ENCODE results near the gene PTPN14.
"Not testable (repeated sequence)": the region's sequence is repeated elsewhere in the genome, so short reads cannot be mapped to it uniquely, and the experiment has no call there.

Gene PTPN14

GRCh38 chr1:214540324-214540723 is 11.1 kb downstream of the PTPN14 start:
- DNase-seq: no peak

GRCh38 chr1:214538496-214538895 is 12.9 kb downstream of the PTPN14 start:
- DNase-seq: no peak

GRCh38 chr1:214537872-214538473 is 13.4 kb downstream of the PTPN14 start:
- no peak for DNase-seq

- DNase-seq: no peak
Observed at GRCh38 chr1:214537219-214537618, 14.2 kb downstream of the PTPN14 start.

- DNase-seq: no peak
Observed at GRCh38 chr1:214532070-214532469, 19.3 kb downstream of the PTPN14 start.

GRCh38 chr1:214525535-214526019 is 25.8 kb downstream of the PTPN14 start:
- peak; percentile 42 for DNase-seq

- no peak for DNase-seq
Observed at GRCh38 chr1:214524824-214525223, 26.6 kb downstream of the PTPN14 start.

- no peak for DNase-seq
Observed at GRCh38 chr1:214523124-214523824, 28.1 kb downstream of the PTPN14 start.

- not testable (repeated sequence) for DNase-seq
Observed at GRCh38 chr1:214521458-214521857, 29.9 kb downstream of the PTPN14 start.

- peak; percentile 15 for DNase-seq
Observed at GRCh38 chr1:214520544-214521165, 30.7 kb downstream of the PTPN14 start.

GRCh38 chr1:214518361-214518760 is 33.0 kb downstream of the PTPN14 start:
- peak; percentile 30 for DNase-seq

- no peak for DNase-seq
Observed at GRCh38 chr1:214516434-214517326, 34.7 kb downstream of the PTPN14 start.

- DNase-seq: no peak
Observed at GRCh38 chr1:214515544-214516433, 35.6 kb downstream of the PTPN14 start.

GRCh38 chr1:214514819-214515383 is 36.5 kb downstream of the PTPN14 start:
- no peak for DNase-seq

- DNase-seq: no peak
Observed at GRCh38 chr1:214514032-214514818, 37.2 kb downstream of the PTPN14 start.

GRCh38 chr1:214513394-214513793 is 38.0 kb downstream of the PTPN14 start:
- DNase-seq: no peak

- no peak for DNase-seq
Observed at GRCh38 chr1:214511639-214511998, 39.8 kb downstream of the PTPN14 start.

GRCh38 chr1:214510914-214511638 is 40.3 kb downstream of the PTPN14 start:
- no peak for DNase-seq

- DNase-seq: no peak
Observed at GRCh38 chr1:214510477-214510876, 40.9 kb downstream of the PTPN14 start.

GRCh38 chr1:214509622-214510021 is 41.8 kb downstream of the PTPN14 start:
- DNase-seq: not testable (repeated sequence)
